H1 (cell line): ENCODE data around the gene HIGD2A. TPM values are rescaled to one million over a fixed set of nuclear protein-coding genes. Genes with fewer than 3 reads are reported as not detected.
"Not testable (repeated sequence)": the region's sequence is repeated elsewhere in the genome, so short reads cannot be mapped to it uniquely, and the experiment has no call there.

Experiments
- CTCF ChIA-PET: fragments of 300-600 bp; sonication (Branson Sonifier 250); formaldehyde crosslinking; loops from one replicate; lab custom pipeline; 2021; ENCODE audit not compliant: partially characterized antibody; lab: Charles Lee
- POLR2A ChIA-PET: fragments of 300-600 bp; sonication (Branson Sonifier 250); formaldehyde crosslinking; loops from one replicate; lab custom pipeline; 2021; ENCODE audit warnings: inconsistent platforms; ENCODE audit not compliant: partially characterized antibody; lab: Charles Lee
- DNase-seq, 2 experiments: peaks; one replicate each; pipeline versions ENCODE4 v3.0.0 to v3.0.0-alpha.2; 2010 to 2022; ENCODE audit warnings: low spot score in 2 of 2, low read depth in 1 of 2, mixed read lengths in 1 of 2
- FAIRE-seq: peaks from 2 replicates; lab custom pipeline; 2011; peaks lifted over from hg19 to GRCh38; lab: Jason Lieb, UNC
- H2AFZ ChIP-seq: 2 replicates; pipeline ENCODE4 v1.8.1; 2012; ENCODE audit warnings: low read length, inconsistent platforms
- H2AK5ac ChIP-seq: 2 replicates; pipeline ENCODE4 v1.6.1; 2013; ENCODE audit warnings: low read depth, low read length
- H2BK120ac ChIP-seq: replicated peaks from 2 replicates; pipeline ENCODE3; 2013; ENCODE audit warnings: low read depth, low read length, inconsistent platforms
- H2BK12ac ChIP-seq: 2 replicates; pipeline ENCODE4 v1.6.1; 2013; ENCODE audit warnings: low read depth, low read length
- H2BK15ac ChIP-seq: 2 replicates; pipeline ENCODE4 v1.6.1; 2013; ENCODE audit warnings: low read length
- H2BK20ac ChIP-seq: 2 replicates; pipeline ENCODE4 v1.6.1; 2013; ENCODE audit warnings: low read length
- H2BK5ac ChIP-seq: 2 replicates; pipeline ENCODE4 v1.6.1; 2013; ENCODE audit warnings: low read depth, low read length
- H3K14ac ChIP-seq: 2 replicates; pipeline ENCODE4 v1.6.1; 2013; ENCODE audit warnings: inconsistent platforms; ENCODE audit not compliant: insufficient read length
- H3K18ac ChIP-seq: 2 replicates; pipeline ENCODE4 v1.6.1; 2013; ENCODE audit warnings: low read length; ENCODE audit errors: extremely low read depth
- H3K23ac ChIP-seq: 2 replicates; pipeline ENCODE4 v1.6.1; 2013; ENCODE audit warnings: inconsistent platforms; ENCODE audit not compliant: insufficient read length
- H3K23me2 ChIP-seq: 2 replicates; pipeline ENCODE4 v1.6.1; 2013; ENCODE audit warnings: low read depth, low read length
- H3K27ac ChIP-seq: 2 replicates; pipeline ENCODE4 v1.6.1; 2011; ENCODE audit warnings: low read depth, low read length, inconsistent platforms
- H3K27me3 ChIP-seq, 4 experiments: replicated peaks in 1 of 4; 1 replicate in 1 of 4; 2 replicates in 3 of 4; pipeline versions ENCODE4 v1.6.1 to v1.8.1; 2011 to 2013; ENCODE audit warnings: low read length in 3 of 4, mild to moderate bottlenecking in 3 of 4, inconsistent platforms in 2 of 4, mixed read lengths in 2 of 4, moderate library complexity in 1 of 4; ENCODE audit not compliant: control insufficient read depth in 3 of 4, insufficient read depth in 3 of 4; ENCODE audit errors: extremely low read depth in 1 of 4
- H3K36me3 ChIP-seq, 4 experiments: 2 replicates each; pipeline versions ENCODE4 v1.6.1 to v1.8.1; 2011 to 2013; ENCODE audit warnings: mild to moderate bottlenecking in 4 of 4, low read length in 3 of 4, moderate library complexity in 2 of 4, control low read depth in 1 of 4, inconsistent platforms in 1 of 4; ENCODE audit not compliant: insufficient read depth in 4 of 4, control insufficient read depth in 2 of 4
- H3K4ac ChIP-seq: replicated peaks from 2 replicates; pipeline ENCODE3; 2013; ENCODE audit warnings: low read length, low read depth, mixed read lengths, inconsistent platforms; ENCODE audit not compliant: insufficient read length
- H3K4me1 ChIP-seq, 4 experiments: replicated peaks in 1 of 4; 1 replicate in 1 of 4; 2 replicates in 3 of 4; pipeline versions ENCODE4 v1.6.1 to v1.8.1; 2011 to 2013; ENCODE audit warnings: low read length in 3 of 4, inconsistent platforms in 2 of 4, mixed read lengths in 1 of 4; ENCODE audit not compliant: insufficient read depth in 4 of 4, control insufficient read depth in 3 of 4
- H3K4me2 ChIP-seq, 2 experiments: 2 replicates each; pipeline versions ENCODE4 v1.6.1 to v1.8.1; 2011 to 2013; ENCODE audit warnings: low read depth in 2 of 2, low read length in 2 of 2, control low read depth in 1 of 2, inconsistent platforms in 1 of 2, mild to moderate bottlenecking in 1 of 2; ENCODE audit not compliant: insufficient read depth in 1 of 2
- H3K4me3 ChIP-seq, 4 experiments: fragments of 200-600, 300-600 bp in 1 of 4; sonication (generic), shearing (Covaris generic), sonication (Bioruptor Twin) in 1 of 4; 2 replicates each; pipeline versions ENCODE4 v1.5.1 to v1.8.1; 2011 to 2016; ENCODE audit warnings: low read length in 4 of 4, low read depth in 3 of 4, control low read depth in 2 of 4, inconsistent platforms in 2 of 4, mild to moderate bottlenecking in 2 of 4, mixed read lengths in 1 of 4, moderate library complexity in 1 of 4; ENCODE audit not compliant: insufficient read depth in 2 of 4; ENCODE audit errors: extremely low read depth in 1 of 4
- H3K56ac ChIP-seq: replicated peaks from 2 replicates; pipeline ENCODE3; 2013; ENCODE audit warnings: low read depth, mild to moderate bottlenecking, mixed read lengths, low read length, inconsistent platforms; ENCODE audit not compliant: insufficient read length
- H3K79me1 ChIP-seq: 2 replicates; pipeline ENCODE4 v1.6.1; 2013; ENCODE audit warnings: low read depth, low read length, control low read depth
- H3K79me2 ChIP-seq, 2 experiments: 2 replicates each; pipeline versions ENCODE4 v1.6.1 to v1.8.1; 2012 to 2013; ENCODE audit warnings: low read length in 2 of 2, mild to moderate bottlenecking in 2 of 2, inconsistent platforms in 1 of 2; ENCODE audit not compliant: insufficient read depth in 2 of 2, control insufficient read depth in 1 of 2
- H3K9ac ChIP-seq, 4 experiments: replicated peaks in 1 of 4; 1 replicate in 1 of 4; 2 replicates in 3 of 4; pipeline versions ENCODE4 v1.6.1 to v1.8.1; 2011 to 2013; ENCODE audit warnings: low read depth in 3 of 4, low read length in 3 of 4, control low read depth in 2 of 4, mild to moderate bottlenecking in 2 of 4, moderate library complexity in 2 of 4, inconsistent platforms in 1 of 4; ENCODE audit errors: extremely low read depth in 1 of 4
- H3K9me3 ChIP-seq, 2 experiments: 2 replicates each; pipeline versions ENCODE4 v1.6.1 to v1.8.1; 2012 to 2013; ENCODE audit warnings: mild to moderate bottlenecking in 2 of 2, moderate library complexity in 2 of 2, control low read depth in 1 of 2, inconsistent platforms in 1 of 2, low read depth in 1 of 2, low read length in 1 of 2, mixed read lengths in 1 of 2; ENCODE audit not compliant: insufficient read depth in 2 of 2
- H4K20me1 ChIP-seq, 2 experiments: replicated peaks in 1 of 2; 2 replicates each; pipeline versions ENCODE3 to v1.8.1; 2011 to 2013; ENCODE audit warnings: inconsistent platforms in 2 of 2, low read length in 2 of 2, mild to moderate bottlenecking in 1 of 2; ENCODE audit not compliant: insufficient read depth in 2 of 2, control insufficient read depth in 1 of 2
- H4K5ac ChIP-seq: 2 replicates; pipeline ENCODE4 v1.6.1; 2013; ENCODE audit warnings: low read length, low read depth, mixed read lengths, inconsistent platforms; ENCODE audit not compliant: insufficient read length
- H4K8ac ChIP-seq: 2 replicates; pipeline ENCODE4 v1.8.0; 2013; ENCODE audit warnings: mild to moderate bottlenecking, moderate library complexity, low read length, inconsistent platforms; ENCODE audit not compliant: insufficient read depth; ENCODE audit errors: extremely low read depth
- H4K91ac ChIP-seq: replicated peaks from 2 replicates; pipeline ENCODE3; 2013; ENCODE audit warnings: low read length, mixed read lengths, inconsistent platforms; ENCODE audit not compliant: insufficient read length
- CREB1 ChIP-seq: IDR thresholded peaks from 2 replicates; pipeline ENCODE4 v1.6.1; 2012; ENCODE audit warnings: inconsistent platforms
- HDAC2 ChIP-seq, 2 experiments: fragments of 300-600 bp in 1 of 2; sonication (generic) in 1 of 2; IDR thresholded peaks; 2 replicates each; pipeline ENCODE4 v1.6.1; 2011 to 2012; ENCODE audit warnings: low read depth in 2 of 2, low read length in 2 of 2, mild to moderate bottlenecking in 2 of 2, moderate library complexity in 2 of 2, borderline replicate concordance in 1 of 2, inconsistent platforms in 1 of 2
- JUND ChIP-seq: IDR thresholded peaks from 2 replicates; pipeline ENCODE4 v1.6.1; 2011; ENCODE audit warnings: mild to moderate bottlenecking, improper control_type of control experiment, low read length
- POLR2A ChIP-seq, 2 experiments: IDR thresholded peaks; 1 replicate in 1 of 2; 2 replicates in 1 of 2; pipeline ENCODE4 v1.6.1; 2011; ENCODE audit warnings: low read depth in 2 of 2, low read length in 2 of 2, mild to moderate bottlenecking in 2 of 2; ENCODE audit errors: control extremely low read depth in 1 of 2
- RNF2 ChIP-seq: fragments of 200-900, 300-1000 bp; sonication (generic); IDR thresholded peaks from 2 replicates; pipeline ENCODE4 v1.7.1; 2016; ENCODE audit warnings: borderline replicate concordance, low read depth, mild to moderate bottlenecking, antibody characterized with exemption, low read length; ENCODE audit not compliant: poor library complexity, severe bottlenecking; ENCODE audit errors: missing control alignments
- SUZ12 ChIP-seq: fragments of 200-600 bp; sonication (generic); IDR thresholded peaks from 2 replicates; pipeline ENCODE4 v1.6.1; 2012; ENCODE audit warnings: mild to moderate bottlenecking, inconsistent platforms, low read length, moderate library complexity, mixed read lengths
- TAF7 ChIP-seq: optimal IDR thresholded peaks from 2 replicates; pipeline ENCODE3; 2011; ENCODE audit warnings: low read depth, mild to moderate bottlenecking, inconsistent platforms, low read length, moderate library complexity, borderline replicate concordance
- WGBS, 2 experiments: shearing (Covaris generic) in 1 of 2; methylation state at CpG; one replicate each; pipeline versions ENCODE4 v1.1.6 to v1.1.7; 2013 to 2015; ENCODE audit warnings: low lambda C conversion rate in 2 of 2, mixed read lengths in 2 of 2, inconsistent platforms in 1 of 2, low coverage in 1 of 2, missing lambda C conversion rate in 1 of 2; ENCODE audit not compliant: insufficient replicate concordance in 2 of 2, insufficient coverage in 1 of 2, insufficient read length in 1 of 2; ENCODE audit errors: extremely low coverage in 1 of 2, missing lambda C conversion rate in 1 of 2; 5-methylcytosine and 5-hydroxymethylcytosine counted together
- polyA plus RNA-seq, 7 experiments: library from polyadenylated mRNA; depleted of rRNA in 3 of 7; stranded (reverse) in 5 of 7; unstranded in 2 of 7; fragments of >200 nt in 5 of 7; fragments of 200-250 nt in 2 of 7; gene quantifications; 1 replicate in 5 of 7; 2 replicates in 1 of 7; 4 replicates in 1 of 7; pipeline versions ENCODE4 v1.2.1 to v1.2.3, GENCODE V29; 2011 to 2013; ENCODE audit warnings: missing spikeins in 2 of 7, mixed read lengths in 2 of 7
- total RNA-seq: library from RNA; stranded (reverse); fragmentation: NEBNext Ultra II Directional; extraction: Animal tissue kit (Norgen Biotek cat#: 25700); gene quantifications from 2 replicates; pipeline ENCODE4 v1.2.1, GENCODE V29; 2021

HIGD2A gene
- total and polyA plus RNA-seq, 2 of the 8 experiments (the other 6 are each of a cell fraction or from before 2014, with no cell fraction given) = 95.5 to 264 TPM

- TF ChIP-seq TAF7 (no peak), CREB1 (no peak), RNF2 (no peak), SUZ12 (no peak), HDAC2 (IDR thresholded peaks at IDR 0.05; ENCODE audit: borderline replicate concordance in 1 of 2, low read depth in 2 of 2, low read length in 2 of 2) (no peak), JUND (no peak), POLR2A (IDR thresholded peaks at IDR 0.05; ENCODE audit: control extremely low read depth in 1 of 2, low read depth in 2 of 2, low read length in 2 of 2) (no peak)
Measured at GRCh38 chr5:176407456-176408251, 19.1 kb downstream of the HIGD2A start (continued).

- not testable (repeated sequence) for H3K4ac ChIP-seq, H2BK20ac ChIP-seq, H3K4me3 ChIP-seq, H3K23me2 ChIP-seq, H4K8ac ChIP-seq, H2AFZ ChIP-seq, H3K4me2 ChIP-seq, H2BK5ac ChIP-seq, H4K91ac ChIP-seq, H4K20me1 ChIP-seq, H3K79me2 ChIP-seq, H2BK15ac ChIP-seq, H3K4me1 ChIP-seq, H3K9me3 ChIP-seq, H3K27ac ChIP-seq, H3K23ac ChIP-seq, DNase-seq, H2AK5ac ChIP-seq, H3K27me3 ChIP-seq, H4K5ac ChIP-seq, H2BK120ac ChIP-seq, H2BK12ac ChIP-seq, H3K9ac ChIP-seq, H3K79me1 ChIP-seq, H3K18ac ChIP-seq, H3K36me3 ChIP-seq, H3K14ac ChIP-seq, H3K56ac ChIP-seq, FAIRE-seq
- POLR2A ChIA-PET = interaction anchor here (7.7 kb wide), 1 partner anchor 17 kb away, joined by 57 read pairs; the partner anchor contains the start of genes HIGD2A and NOP16
- CTCF ChIA-PET = interaction anchor here (0.7 to 6.4 kb wide), 5 partner anchors 9 to 85 kb away, joined by 3 to 83 read pairs (median 4); partner anchors contain the start of gene CLTB
- 85% methylated on average over 10 of the region's 10 CpGs; no CpG with 5 or more reads in 1 of the 2 experiments for WGBS, 2 experiments
Measured at GRCh38 chr5:176408252-176408573, 19.7 kb downstream of the HIGD2A start.
